ENCODE measurements around the gene SPATA2L.

Gene SPATA2L

DNA sequence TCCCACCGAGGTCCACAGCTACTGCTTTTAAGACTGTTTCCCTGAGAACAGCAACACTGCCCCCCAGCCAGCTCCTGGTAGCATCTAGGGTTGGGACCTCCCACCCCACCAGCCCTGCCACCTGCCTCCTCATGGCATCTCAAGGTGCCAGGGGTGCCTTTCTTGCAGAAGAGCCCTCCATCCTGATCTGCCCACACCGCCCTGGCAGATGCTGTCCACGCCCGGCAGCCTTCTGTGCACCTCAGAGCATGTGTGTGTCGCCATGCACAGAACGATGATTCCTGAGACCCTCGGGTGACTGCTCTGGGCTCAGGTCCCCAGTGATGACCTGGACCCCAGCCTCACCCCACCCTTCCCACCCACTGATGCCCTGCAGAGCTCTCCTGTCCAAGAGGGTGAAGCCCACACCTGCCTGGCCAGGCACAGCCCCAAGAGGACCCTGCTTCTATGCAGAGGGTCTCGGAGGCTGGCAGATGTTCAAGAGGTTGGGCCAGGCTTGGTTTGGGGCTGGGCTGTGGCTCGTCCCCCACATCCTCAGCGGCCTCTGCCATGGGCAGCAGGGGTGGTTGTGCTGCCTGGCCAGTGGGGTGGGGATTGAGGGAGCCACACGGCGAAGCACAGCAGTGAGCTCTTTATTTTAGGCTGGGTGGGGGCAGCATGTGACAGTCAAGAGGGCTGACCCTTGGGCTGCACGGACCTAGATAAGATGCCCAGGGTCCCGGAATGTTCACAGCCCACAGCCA, 5.2 kb upstream of the SPATA2L start:
- H3F3A ChIP-seq (ENCODE audit: insufficient read depth, low read length) = peaks cover 2% of the 10 kb centered on the region; the same call in 1 of the 2 replicates

DNA sequence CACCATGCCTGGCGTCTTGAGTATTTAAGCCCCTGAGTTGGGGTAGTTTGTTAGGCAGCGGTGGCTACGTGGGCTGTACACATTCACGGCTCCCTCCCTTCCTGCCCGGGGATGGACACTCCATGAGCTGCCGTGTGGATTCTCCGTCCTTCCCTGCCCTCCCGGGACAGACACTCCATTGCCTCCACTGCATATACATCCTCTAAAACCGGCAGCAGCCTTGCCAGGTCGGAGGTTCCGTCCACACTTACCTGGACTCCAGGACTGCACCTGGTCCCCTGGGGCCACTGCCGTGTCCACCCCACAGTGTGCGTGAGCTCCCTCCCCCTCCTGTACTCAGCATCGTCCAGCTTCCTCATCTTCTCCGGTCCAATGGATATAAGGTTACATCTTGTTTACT, 3.5 kb upstream of the SPATA2L start:
- Histone ChIP-seq H3K36me3 (replicated peaks; ENCODE audit: insufficient read depth, low read length) (no peaks in the 10 kb centered on the region), H3K9ac (ENCODE audit: low read length) (no peak overlapping the region), H3K4me2 (ENCODE audit: low read depth, low read length) (no peak overlapping the region), H3K4me1 (ENCODE audit: low read length) (no peaks in the 10 kb centered on the region), H3K79me2 (ENCODE audit: low read length) (no peaks in the 10 kb centered on the region), H4K20me1 (ENCODE audit: insufficient read depth, low read length) (no peaks in the 10 kb centered on the region), H3K9me3 (replicated peaks; ENCODE audit: insufficient read depth, low read length) (no peaks in the 10 kb centered on the region), H2AFZ (ENCODE audit: low read length) (no peak overlapping the region), H3K4me3 (ENCODE audit: low read length) (no peak overlapping the region), H3K27ac (ENCODE audit: low read length) (no peak overlapping the region), H3K9me2 (replicated peaks; ENCODE audit: insufficient read depth, low read length) (no peaks in the 10 kb centered on the region), H3K27me3 (replicated peaks; ENCODE audit: insufficient read depth, low read length) (no peaks in the 10 kb centered on the region), H3F3A (ENCODE audit: insufficient read depth, low read length) (peaks cover 6% of the 10 kb centered on the region; the same call in 1 of the 2 replicates)
- DNase-seq = no peak
- TF ChIP-seq, protein P1, sequence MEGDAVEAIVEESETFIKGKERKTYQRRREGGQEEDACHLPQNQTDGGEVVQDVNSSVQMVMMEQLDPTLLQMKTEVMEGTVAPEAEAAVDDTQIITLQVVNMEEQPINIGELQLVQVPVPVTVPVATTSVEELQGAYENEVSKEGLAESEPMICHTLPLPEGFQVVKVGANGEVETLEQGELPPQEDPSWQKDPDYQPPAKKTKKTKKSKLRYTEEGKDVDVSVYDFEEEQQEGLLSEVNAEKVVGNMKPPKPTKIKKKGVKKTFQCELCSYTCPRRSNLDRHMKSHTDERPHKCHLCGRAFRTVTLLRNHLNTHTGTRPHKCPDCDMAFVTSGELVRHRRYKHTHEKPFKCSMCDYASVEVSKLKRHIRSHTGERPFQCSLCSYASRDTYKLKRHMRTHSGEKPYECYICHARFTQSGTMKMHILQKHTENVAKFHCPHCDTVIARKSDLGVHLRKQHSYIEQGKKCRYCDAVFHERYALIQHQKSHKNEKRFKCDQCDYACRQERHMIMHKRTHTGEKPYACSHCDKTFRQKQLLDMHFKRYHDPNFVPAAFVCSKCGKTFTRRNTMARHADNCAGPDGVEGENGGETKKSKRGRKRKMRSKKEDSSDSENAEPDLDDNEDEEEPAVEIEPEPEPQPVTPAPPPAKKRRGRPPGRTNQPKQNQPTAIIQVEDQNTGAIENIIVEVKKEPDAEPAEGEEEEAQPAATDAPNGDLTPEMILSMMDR (IDR thresholded peaks at IDR 0.05; ENCODE audit: low read length) = no peak
- TF ChIP-seq EZH2 (optimal IDR thresholded peaks at IDR 0.05; ENCODE audit: low read depth, low read length) (no peak), EZH2phosphoT487 (IDR thresholded peaks at IDR 0.05; ENCODE audit: low read length) (no peak)

More for the DNA sequence above, 5.2 kb upstream of the SPATA2L start:
- H3K79me2 ChIP-seq (ENCODE audit: low read length) = no peaks in the 10 kb centered on the region
- H2AFZ ChIP-seq (ENCODE audit: low read length) = no peak overlapping the region; the same call in 1 of the 2 replicates
- no peaks in the 10 kb centered on the region for H3K36me3 ChIP-seq (replicated peaks; ENCODE audit: insufficient read depth, low read length)
- H3K9ac ChIP-seq (ENCODE audit: low read length) = no peak overlapping the region; the same call in 1 of the 2 replicates
- H3K4me3 ChIP-seq (ENCODE audit: low read length) = peak overlapping the region; percentile 25; the same call in 1 of the 2 replicates
- no peaks in the 10 kb centered on the region for H3K9me3 ChIP-seq (replicated peaks; ENCODE audit: insufficient read depth, low read length)
- H3K9me2 ChIP-seq (replicated peaks; ENCODE audit: insufficient read depth, low read length) = no peaks in the 10 kb centered on the region
- DNase-seq = no peak
- no peaks in the 10 kb centered on the region for H3K27me3 ChIP-seq (replicated peaks; ENCODE audit: insufficient read depth, low read length)
- TF ChIP-seq, protein P1 (IDR thresholded peaks at IDR 0.05; ENCODE audit: low read length) = no peak
- TF ChIP-seq EZH2phosphoT487 (IDR thresholded peaks at IDR 0.05; ENCODE audit: low read length) (no peak), EZH2 (optimal IDR thresholded peaks at IDR 0.05; ENCODE audit: low read depth, low read length) (no peak)
- peak overlapping the region; percentile 65; the same call in 1 of the 2 replicates for H3K4me2 ChIP-seq (ENCODE audit: low read depth, low read length)
- H3K4me1 ChIP-seq (ENCODE audit: low read length) = no peaks in the 10 kb centered on the region
- no peak overlapping the region for H3K27ac ChIP-seq (ENCODE audit: low read length)
- no peaks in the 10 kb centered on the region for H4K20me1 ChIP-seq (ENCODE audit: insufficient read depth, low read length)

DNA sequence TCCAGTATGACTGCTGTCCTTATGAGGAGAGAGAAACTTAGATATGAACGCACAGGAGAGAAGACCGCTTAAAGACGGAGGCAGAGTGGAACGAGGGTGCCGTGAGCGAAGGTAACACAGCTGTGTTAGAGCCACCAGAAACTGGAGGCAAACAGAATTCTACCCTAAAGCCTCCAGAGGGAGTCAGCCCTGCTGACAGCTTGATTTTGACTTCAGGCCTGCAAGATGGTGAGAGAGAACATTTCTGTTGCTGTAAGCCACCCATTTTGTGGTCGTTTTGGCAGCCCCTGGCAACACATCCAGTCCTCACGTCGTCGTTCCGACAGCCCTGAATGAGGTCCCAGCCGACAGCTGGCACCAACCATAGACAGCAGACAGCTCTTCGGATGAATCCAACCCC, 2.8 kb upstream of the SPATA2L start:
- Histone ChIP-seq H3K4me1 (ENCODE audit: low read length) (0 out of 2 replicates have a peak, but pooled peaks cover 3% of the 10 kb centered on the region), H2AFZ (ENCODE audit: low read length) (no peak overlapping the region), H3K9ac (ENCODE audit: low read length) (no peak overlapping the region), H3K36me3 (replicated peaks; ENCODE audit: insufficient read depth, low read length) (no peaks in the 10 kb centered on the region), H3K4me3 (ENCODE audit: low read length) (no peak overlapping the region), H3K27me3 (replicated peaks; ENCODE audit: insufficient read depth, low read length) (no peaks in the 10 kb centered on the region), H3K4me2 (ENCODE audit: low read depth, low read length) (no peak overlapping the region), H4K20me1 (ENCODE audit: insufficient read depth, low read length) (no peaks in the 10 kb centered on the region), H3K79me2 (ENCODE audit: low read length) (no peaks in the 10 kb centered on the region; the same call in 1 of the 2 replicates), H3K9me2 (replicated peaks; ENCODE audit: insufficient read depth, low read length) (no peaks in the 10 kb centered on the region), H3K27ac (ENCODE audit: low read length) (no peak overlapping the region), H3F3A (ENCODE audit: insufficient read depth, low read length) (peaks cover 6% of the 10 kb centered on the region; the same call in 1 of the 2 replicates), H3K9me3 (replicated peaks; ENCODE audit: insufficient read depth, low read length) (no peaks in the 10 kb centered on the region)
- no peak for TF ChIP-seq EZH2 (optimal IDR thresholded peaks at IDR 0.05; ENCODE audit: low read depth, low read length)
- TF ChIP-seq, protein P1 (IDR thresholded peaks at IDR 0.05; ENCODE audit: low read length) = no peak
- DNase-seq = no peak

All from MM.1S (cell line).